ENCODE results near the gene RTN4.

The RTN4 gene

GRCh38 chr2:54931473-54931872 lies 118.8 kb downstream of the RTN4 start:
- no peaks in the 10 kb centered on the region for H3K27me3 ChIP-seq
- intact Hi-C loops (cut with DNase I; ENCODE audit: low total_unique reads), result no loop called here
- no peak for TF ChIP-seq CTCF (IDR thresholded peaks at IDR 0.05)
- no peaks in the 10 kb centered on the region for H3K9me3 ChIP-seq
- H3K4me3 ChIP-seq, result no peak overlapping the region
- no peaks in the 10 kb centered on the region for H3K4me1 ChIP-seq
- H3K27ac ChIP-seq, result no peak overlapping the region
- DNase-seq, result no peak
- H3K36me3 ChIP-seq, result no peaks in the 10 kb centered on the region

GRCh38 chr2:54928719-54929118 lies 121.5 kb downstream of the RTN4 start:
- H3K4me3 ChIP-seq, result no peak overlapping the region
- no peak for DNase-seq
- H3K36me3 ChIP-seq, result no peaks in the 10 kb centered on the region
- no peak for TF ChIP-seq CTCF (IDR thresholded peaks at IDR 0.05)
- no peaks in the 10 kb centered on the region for H3K27me3 ChIP-seq
- H3K27ac ChIP-seq, result no peak overlapping the region
- H3K4me1 ChIP-seq, result no peaks in the 10 kb centered on the region
- H3K9me3 ChIP-seq, result no peaks in the 10 kb centered on the region
- intact Hi-C loops (cut with DNase I; ENCODE audit: low total_unique reads), result no loop called here

GRCh38 chr2:54927751-54928615 lies 122.3 kb downstream of the RTN4 start:
- no peaks in the 10 kb centered on the region for H3K27me3 ChIP-seq
- no peaks in the 10 kb centered on the region for H3K36me3 ChIP-seq
- DNase-seq, result no peak
- H3K27ac ChIP-seq, result no peak overlapping the region
- H3K4me3 ChIP-seq, result no peak overlapping the region
- intact Hi-C loops (cut with DNase I; ENCODE audit: low total_unique reads), result no loop called here
- H3K9me3 ChIP-seq, result no peaks in the 10 kb centered on the region
- H3K4me1 ChIP-seq, result no peaks in the 10 kb centered on the region
- no peak for TF ChIP-seq CTCF (IDR thresholded peaks at IDR 0.05)

GRCh38 chr2:54927085-54927750 lies 123.0 kb downstream of the RTN4 start:
- no peak for DNase-seq
- H3K4me3 ChIP-seq, result no peak overlapping the region
- intact Hi-C loops (cut with DNase I; ENCODE audit: low total_unique reads), result no loop called here
- no peaks in the 10 kb centered on the region for H3K4me1 ChIP-seq
- H3K9me3 ChIP-seq, result no peaks in the 10 kb centered on the region
- H3K36me3 ChIP-seq, result no peaks in the 10 kb centered on the region
- H3K27ac ChIP-seq, result no peak overlapping the region
- TF ChIP-seq CTCF (IDR thresholded peaks at IDR 0.05), result no peak
- H3K27me3 ChIP-seq, result no peaks in the 10 kb centered on the region

- Histone ChIP-seq H3K4me3 (no peak overlapping the region), H3K27me3 (no peaks in the 10 kb centered on the region), H3K36me3 (no peaks in the 10 kb centered on the region), H3K4me1 (no peaks in the 10 kb centered on the region), H3K27ac (no peak overlapping the region), H3K9me3 (no peaks in the 10 kb centered on the region)
- no peak for TF ChIP-seq CTCF (IDR thresholded peaks at IDR 0.05)
- intact Hi-C loops (cut with DNase I; ENCODE audit: low total_unique reads), result no loop called here
- no peak for DNase-seq
Observed at GRCh38 chr2:54925022-54925421, 125.2 kb downstream of the RTN4 start.

All from tibial artery (tissue), 4 donors.